HepG2 (cell line): Measurements from ENCODE around the gene SLC50A1. TPM values are rescaled to one million over a fixed set of nuclear protein-coding genes. Genes with fewer than 3 reads are reported as not detected.

Experiments used
- FOXJ3 ChIP-seq: sonication (generic); formaldehyde crosslinking; IDR thresholded peaks from 2 replicates; pipeline ENCODE4 v1.4.0; 2020; ENCODE audit warnings: missing genetic modification reagents, mild to moderate bottlenecking, borderline replicate concordance
- FOXO1 ChIP-seq: sonication (generic); formaldehyde crosslinking; IDR thresholded peaks from 2 replicates; pipeline ENCODE4 v1.4.0; 2020; ENCODE audit warnings: missing genetic modification reagents
- HNRNPK ChIP-seq: fragments of 200-400 bp; formaldehyde crosslinking; IDR thresholded peaks from 2 replicates; pipeline ENCODE4 v1.6.1; 2018; ENCODE audit warnings: low read length, low read depth, moderate library complexity, mild to moderate bottlenecking; ENCODE audit not compliant: poor library complexity, severe bottlenecking
- MED13 ChIP-seq: sonication (generic); formaldehyde crosslinking; IDR thresholded peaks from 2 replicates; pipeline ENCODE4 v1.5.0; 2020; ENCODE audit warnings: missing genetic modification reagents
- MEF2D ChIP-seq: sonication (generic); formaldehyde crosslinking; IDR thresholded peaks from 2 replicates; pipeline ENCODE4 v1.5.1; 2020; ENCODE audit warnings: mild to moderate bottlenecking, missing genetic modification reagents
- NFKB2 ChIP-seq: sonication (generic); formaldehyde crosslinking; IDR thresholded peaks from 2 replicates; pipeline ENCODE4 v1.4.0; 2020; ENCODE audit warnings: missing genetic modification reagents, borderline replicate concordance
- PAF1 ChIP-seq: IDR thresholded peaks from 2 replicates; pipeline ENCODE4 v1.6.1; 2016; ENCODE audit warnings: missing genetic modification reagents, missing compliant biosample characterization
- PHF20 ChIP-seq: sonication (generic); formaldehyde crosslinking; IDR thresholded peaks from 2 replicates; pipeline ENCODE4 v1.5.0; 2020; ENCODE audit warnings: mild to moderate bottlenecking, missing genetic modification reagents
- PRDM4 ChIP-seq: sonication (generic); formaldehyde crosslinking; IDR thresholded peaks from 2 replicates; pipeline ENCODE4 v1.9.0; 2021; ENCODE audit warnings: missing genetic modification reagents, borderline replicate concordance
- PRMT3 ChIP-seq: sonication (generic); formaldehyde crosslinking; IDR thresholded peaks from 2 replicates; pipeline ENCODE4 v1.8.1; 2022; ENCODE audit warnings: low read depth, mild to moderate bottlenecking, moderate library complexity, missing genetic modification reagents, borderline replicate concordance
- SP1 ChIP-seq, 2 experiments: fragments of 450-650 bp in 1 of 2; sonication (generic) in 1 of 2; formaldehyde crosslinking in 1 of 2; IDR thresholded peaks; 2 replicates each; pipeline versions ENCODE4 v1.4.0 to v1.6.1; 2016 to 2020; ENCODE audit warnings: missing genetic modification reagents in 1 of 2
- ZHX1 ChIP-seq: sonication (generic); formaldehyde crosslinking; IDR thresholded peaks from 2 replicates; pipeline ENCODE4 v1.8.1; 2022; ENCODE audit warnings: low read depth, mild to moderate bottlenecking, missing genetic modification reagents
- ZNF280B ChIP-seq: sonication (generic); formaldehyde crosslinking; IDR thresholded peaks from 2 replicates; pipeline ENCODE4 v1.5.0; 2020; ENCODE audit warnings: missing genetic modification reagents, mild to moderate bottlenecking, borderline replicate concordance
- ZNF484 ChIP-seq: sonication (generic); formaldehyde crosslinking; IDR thresholded peaks from 2 replicates; pipeline ENCODE4 v1.5.1; 2020; ENCODE audit warnings: mild to moderate bottlenecking, low read depth, missing genetic modification reagents, borderline replicate concordance
- ZNF580 ChIP-seq: IDR thresholded peaks from 2 replicates; pipeline ENCODE4 v1.6.1; 2016; ENCODE audit warnings: low read depth, borderline replicate concordance
- ZNF800 ChIP-seq: sonication (generic); formaldehyde crosslinking; IDR thresholded peaks from 2 replicates; pipeline ENCODE4 v1.4.0; 2020; ENCODE audit warnings: missing genetic modification reagents
- polyA plus RNA-seq, 8 experiments: library from polyadenylated mRNA; depleted of rRNA in 3 of 8; stranded (reverse) in 7 of 8; unstranded in 1 of 8; fragments of >200 nt; fragmentation: Illumina TruSeq in 4 of 8; extraction: Trizol in 4 of 8; gene quantifications; 2 replicates each; pipeline versions ENCODE4 v1.2.1 to v1.2.3, GENCODE V29; 2011 to 2016; ENCODE audit warnings: low read depth in 4 of 8, missing spikeins in 1 of 8, mixed read lengths in 1 of 8; ENCODE audit not compliant: insufficient read depth in 1 of 8
- total RNA-seq, 5 experiments: library from RNA; depleted of rRNA; stranded (reverse); fragments of >200 nt; fragmentation: Illumina TruSeq; extraction: Trizol; gene quantifications; 2 replicates each; pipeline ENCODE4 v1.2.3, GENCODE V29; 2016; ENCODE audit warnings: low read depth in 1 of 5

The SLC50A1 gene
- total and polyA plus RNA-seq, 2 of the 13 experiments (the other 11 are each of a cell fraction or from before 2014, with no cell fraction given), result 22.5 to 46.8 TPM

GRCh38 chr1:155128755-155129473 lies 6.7 kb upstream of the SLC50A1 start (continued):
- TF ChIP-seq PRDM4 (CRISPR knock-in tag), result no peak
- TF ChIP-seq ZNF280B (CRISPR knock-in tag), result no peak; the same call in 1 of the 2 replicates
- TF ChIP-seq ZNF484 (CRISPR knock-in tag), result no peak
- TF ChIP-seq PAF1 (CRISPR knock-in tag), result peak; percentile 97
- TF ChIP-seq ZNF580, result no peak
- peak; percentile 68; the same call in 1 of the 2 replicates for TF ChIP-seq MEF2D (CRISPR knock-in tag)
- no peak for TF ChIP-seq PRMT3 (CRISPR knock-in tag)
- TF ChIP-seq HNRNPK, result no peak
- 0 out of 2 replicates have a peak, but pooled peaks have one; percentile 23 for TF ChIP-seq FOXJ3
- TF ChIP-seq NFKB2, result peak; percentile 61; the same call in 1 of the 2 replicates
- TF ChIP-seq SP1 (IDR thresholded peaks at IDR 0.05), result no peak
- TF ChIP-seq SP1 (CRISPR knock-in tag; IDR thresholded peaks at IDR 0.05), result no peak
- TF ChIP-seq ZNF800, result no peak
- peak; percentile 98 for TF ChIP-seq FOXO1 (CRISPR knock-in tag)
- TF ChIP-seq PHF20, result no peak
- 0 out of 2 replicates have a peak, but pooled peaks have one; percentile 45 for TF ChIP-seq ZHX1
- TF ChIP-seq MED13 (CRISPR knock-in tag), result no peak
